NOMO-1 treated with DMSO at 0.1 percent for 48 hours (cell line): Measurements from ENCODE around the gene PRLR.
A peak's percentile ranks its signal among the peaks of the same experiment; 100 is the strongest.

Source experiments
- DNase-seq: peaks from one replicate; lab custom pipeline; 2025; ENCODE audit not compliant: unreplicated experiment; lab: John Stamatoyannopoulos, UW

Gene PRLR

DNA sequence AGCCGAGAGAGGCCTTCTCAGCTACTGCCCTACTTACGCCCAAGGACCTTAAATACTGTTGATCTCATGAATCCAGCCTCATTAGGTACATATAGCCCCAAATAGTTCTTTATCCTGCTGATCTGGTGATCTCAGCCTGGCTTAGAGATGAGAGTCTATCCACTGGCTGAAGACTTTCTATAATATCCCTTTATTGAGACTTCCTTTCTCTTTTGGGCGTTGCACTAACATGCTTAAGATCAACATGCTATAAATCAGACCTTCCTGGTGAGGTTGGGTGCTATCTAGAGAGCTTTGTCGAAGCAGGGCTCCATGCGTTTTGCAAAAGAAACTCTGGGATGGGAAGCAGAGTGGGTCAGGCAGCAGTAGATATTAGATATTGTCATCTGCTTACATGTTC is 138.6 kb downstream of the PRLR start:
- no peak for DNase-seq

- DNase-seq: peak; percentile 71
Measured at GRCh38 chr5:35089334-35090314, 140.7 kb downstream of the PRLR start.

DNA sequence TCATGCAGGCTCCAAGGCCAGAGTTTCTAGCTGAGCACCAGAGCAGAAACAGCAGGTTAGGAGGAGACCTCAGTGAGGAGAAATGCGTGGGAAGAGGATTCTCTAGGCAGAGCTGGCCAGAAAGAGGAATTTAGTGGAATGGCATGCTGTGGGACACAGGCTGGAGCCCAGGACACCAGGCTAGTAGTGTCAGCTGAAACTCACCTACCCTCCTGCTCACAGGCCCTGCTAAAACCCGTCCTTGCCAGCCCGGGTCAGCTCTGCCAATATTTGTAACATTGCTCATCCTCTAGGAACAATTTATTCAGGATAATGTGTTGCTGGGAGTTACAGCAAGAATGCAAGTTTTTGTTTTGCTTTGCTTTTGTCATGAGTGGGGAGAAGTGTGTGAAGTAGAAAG is 142.3 kb downstream of the PRLR start:
- no peak for DNase-seq

GRCh38 chr5:35083150-35083549 is 147.1 kb downstream of the PRLR start:
- no peak for DNase-seq

GRCh38 chr5:35082530-35082929 is 147.8 kb downstream of the PRLR start:
- DNase-seq: no peak

- DNase-seq: no peak
Measured at GRCh38 chr5:35081134-35081533, 149.2 kb downstream of the PRLR start.

DNA sequence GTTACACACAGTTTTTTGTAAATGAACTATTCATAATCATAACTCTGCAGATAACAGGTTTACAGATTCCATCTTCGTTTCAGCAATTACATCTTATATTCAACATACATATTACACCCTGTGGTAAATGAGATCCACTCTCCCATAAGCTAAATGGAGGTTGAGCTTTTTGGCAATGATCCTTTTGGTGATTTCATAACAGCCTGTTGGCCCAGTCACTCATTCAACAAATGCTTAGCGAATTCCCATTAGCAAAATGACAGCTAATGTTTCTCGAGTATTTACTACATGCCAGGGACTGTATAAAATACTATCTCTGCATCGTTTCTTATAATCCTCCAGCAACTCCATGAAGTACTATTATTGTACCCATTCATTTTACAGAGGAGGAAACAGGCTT is 157.1 kb downstream of the PRLR start:
- DNase-seq: no peak

GRCh38 chr5:35069188-35069587 is 161.1 kb downstream of the PRLR start:
- no peak for DNase-seq

- DNase-seq: no peak
Measured at GRCh38 chr5:35067985-35068384, 162.3 kb downstream of the PRLR start.

GRCh38 chr5:35066260-35066795 is 164.0 kb downstream of the PRLR start:
- peak; percentile 98 for DNase-seq

DNA sequence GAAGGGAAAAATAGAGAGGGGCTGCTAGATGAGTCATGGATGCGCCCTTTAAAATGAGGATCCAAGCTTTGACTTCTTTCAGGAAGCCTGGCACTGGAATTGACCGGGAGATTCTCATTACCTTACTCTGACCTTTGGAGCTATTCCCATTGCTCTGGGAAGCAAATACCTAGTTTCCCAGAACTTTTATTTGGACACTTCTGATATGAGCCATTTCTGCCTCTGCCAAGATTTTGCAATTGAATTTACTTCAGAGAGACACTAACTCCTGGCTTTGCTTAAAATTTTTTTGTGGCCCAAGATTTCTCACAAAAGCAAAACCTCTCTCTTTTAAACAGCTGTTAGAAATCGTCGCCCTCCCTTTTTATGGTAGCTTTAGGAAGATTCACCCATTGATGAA is 166.9 kb downstream of the PRLR start:
- no peak for DNase-seq

- DNase-seq: no peak
Measured at GRCh38 chr5:35061211-35061770, 169.0 kb downstream of the PRLR start.

DNA sequence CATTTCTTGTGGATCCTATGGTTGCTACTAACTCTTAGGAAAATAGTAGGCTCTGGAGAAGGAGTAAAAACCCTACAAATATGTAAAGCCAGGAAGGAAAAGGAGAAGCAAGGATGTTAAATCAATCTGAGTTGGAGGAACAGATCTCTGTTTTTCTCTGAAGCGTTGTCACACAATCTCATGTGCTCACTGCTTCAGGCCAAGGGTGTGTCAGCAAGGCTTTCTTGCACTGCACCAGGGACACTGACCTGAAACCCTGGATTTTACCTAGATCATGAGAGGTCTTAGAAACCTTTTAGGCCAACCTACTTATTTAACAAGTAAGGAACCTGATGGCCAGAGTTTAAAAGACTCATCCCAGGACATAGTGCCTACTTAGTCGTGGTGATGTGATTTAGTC is 170.1 kb downstream of the PRLR start:
- DNase-seq: no peak

DNA sequence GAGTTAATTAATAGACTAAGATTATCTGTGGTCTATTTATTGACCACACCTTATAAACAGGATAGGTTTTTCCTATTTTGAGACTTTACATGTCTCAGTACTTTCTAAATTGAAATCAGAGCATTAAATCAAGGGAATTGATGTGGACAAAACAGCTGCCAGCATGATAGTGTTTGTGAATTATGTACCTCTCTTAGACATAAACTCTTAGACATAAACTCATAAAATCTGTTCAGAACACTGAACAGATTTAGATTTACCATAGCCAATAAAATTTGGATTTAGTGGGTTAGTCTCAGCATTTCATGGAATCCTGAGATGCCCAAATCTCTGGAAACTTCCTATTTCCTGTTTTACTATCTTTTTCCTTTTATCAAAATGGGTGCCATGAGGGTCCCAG is 171.0 kb downstream of the PRLR start:
- DNase-seq: no peak

- no peak for DNase-seq
Measured at GRCh38 chr5:35058374-35058788, 171.9 kb downstream of the PRLR start.

- no peak for DNase-seq
Measured at GRCh38 chr5:35056686-35057085, 173.6 kb downstream of the PRLR start.

DNA sequence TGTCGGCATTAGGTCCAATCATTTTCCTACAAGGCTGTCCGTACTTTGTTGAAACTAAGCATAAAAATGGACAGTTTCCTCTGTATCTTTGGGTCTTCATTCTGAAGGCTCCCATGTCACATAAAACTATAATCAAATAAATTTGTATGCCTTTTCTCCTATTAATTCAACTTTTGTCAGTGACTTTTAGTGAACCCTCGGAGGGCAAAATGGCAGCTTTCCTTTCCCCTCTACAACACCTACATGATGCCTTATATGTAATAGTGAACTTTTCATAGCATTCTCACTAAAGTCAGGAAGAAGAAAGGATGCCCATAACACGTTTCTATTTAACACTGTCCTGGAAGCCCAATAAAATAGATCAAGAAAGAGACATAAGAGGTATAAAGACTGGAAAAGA is 177.4 kb downstream of the PRLR start:
- DNase-seq: no peak

DNA sequence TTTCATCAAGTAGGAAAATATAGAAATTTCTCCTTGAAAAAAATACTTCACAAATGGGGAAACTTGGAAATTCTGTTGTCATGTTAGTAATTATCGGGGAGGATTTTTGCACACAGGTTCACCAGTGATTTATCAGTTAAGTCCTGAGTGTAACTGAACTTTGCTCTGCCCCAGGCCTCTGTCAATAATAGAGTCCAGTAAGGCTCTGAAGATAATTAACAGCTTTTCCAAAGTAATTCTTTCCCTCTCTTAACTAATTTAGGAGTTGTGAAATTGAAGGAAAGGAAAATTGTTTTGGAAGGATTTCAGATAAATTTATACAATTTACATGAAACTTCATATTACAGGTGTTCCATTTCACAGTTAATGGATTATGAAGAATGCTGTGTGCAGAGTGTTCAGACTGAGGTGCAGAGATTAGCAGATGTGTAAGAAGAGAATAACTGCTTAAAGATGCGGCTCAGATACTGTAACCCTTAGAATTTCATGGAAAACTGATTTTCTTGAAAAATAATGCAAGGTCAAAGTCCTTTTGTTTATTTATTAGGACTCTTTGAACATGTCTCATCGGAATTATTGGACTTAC is 179.7 kb downstream of the PRLR start:
- DNase-seq: no peak

GRCh38 chr5:35048910-35049309 is 181.4 kb downstream of the PRLR start:
- DNase-seq: no peak

GRCh38 chr5:35047785-35048404 is 182.4 kb downstream of the PRLR start, which contains the start of gene AGXT2:
AGXT2 (minus strand) TSS chr5:35047949; CDS start chr5:35047892, 57 bp downstream.
- DNase-seq: no peak

GRCh38 chr5:35046774-35047173 is 183.5 kb downstream of the PRLR start:
- DNase-seq: no peak
